ENCODE measurements around the gene DNAJC9.

DNAJC9 gene

GRCh38 chr10:73239908-73240307 lies 7.1 kb downstream of the DNAJC9 start:
- in situ Hi-C loops (cut with MboI; ENCODE audit: low sequenced_read_pairs): no loop called here

DNA sequence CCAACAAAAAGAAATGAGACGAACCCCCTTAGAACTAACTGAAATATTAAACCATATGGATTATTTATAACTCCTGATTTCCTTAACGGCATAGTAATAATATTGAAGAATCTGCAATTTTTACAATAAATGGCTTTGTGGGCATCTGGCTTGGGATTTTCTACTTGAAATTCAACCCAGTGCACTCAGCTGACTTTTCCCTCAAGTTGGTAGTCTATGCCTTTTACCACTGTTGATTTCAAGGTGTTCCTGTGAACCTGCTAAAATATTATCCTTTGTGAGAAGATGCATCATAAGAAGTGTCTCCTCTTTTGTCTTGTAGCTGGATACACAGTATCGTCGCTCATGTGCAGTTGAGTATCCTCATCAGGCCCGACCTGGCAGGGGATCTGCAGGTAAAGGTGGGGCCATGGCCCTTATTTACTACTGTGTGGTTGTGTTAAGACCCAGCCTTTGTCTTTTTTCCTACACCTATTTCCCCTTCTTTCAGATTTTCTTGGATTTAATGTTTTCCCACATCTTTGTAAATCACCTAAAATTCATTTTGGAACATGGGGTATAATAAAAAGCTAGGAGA lies 8.0 kb downstream of the DNAJC9 start:
- in situ Hi-C loops (cut with MboI; ENCODE audit: low sequenced_read_pairs): no loop called here

DNA sequence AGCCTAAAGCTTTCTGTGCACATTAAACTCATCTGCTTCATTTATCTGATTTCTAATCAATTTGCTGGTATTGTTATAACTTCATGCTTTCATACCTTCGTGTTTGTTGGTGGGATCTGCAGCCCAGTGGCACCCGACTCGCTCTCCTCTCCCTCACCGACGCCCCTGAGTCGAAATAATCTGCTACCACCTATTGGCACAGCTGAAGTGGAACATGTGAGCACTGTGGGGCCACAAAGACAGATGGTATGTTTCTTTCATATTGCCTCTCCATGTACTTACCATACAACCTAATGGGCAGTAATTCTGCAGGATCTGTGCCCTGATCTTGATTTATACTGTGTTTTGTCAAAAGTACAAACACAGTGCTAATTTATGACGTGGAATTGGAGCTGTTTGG lies 12.4 kb downstream of the DNAJC9 start:
- in situ Hi-C loops (cut with MboI; ENCODE audit: low sequenced_read_pairs): no loop called here

- in situ Hi-C loops (cut with MboI; ENCODE audit: low sequenced_read_pairs): no loop called here
Measured at GRCh38 chr10:73233883-73234282, 13.2 kb downstream of the DNAJC9 start.

DNA sequence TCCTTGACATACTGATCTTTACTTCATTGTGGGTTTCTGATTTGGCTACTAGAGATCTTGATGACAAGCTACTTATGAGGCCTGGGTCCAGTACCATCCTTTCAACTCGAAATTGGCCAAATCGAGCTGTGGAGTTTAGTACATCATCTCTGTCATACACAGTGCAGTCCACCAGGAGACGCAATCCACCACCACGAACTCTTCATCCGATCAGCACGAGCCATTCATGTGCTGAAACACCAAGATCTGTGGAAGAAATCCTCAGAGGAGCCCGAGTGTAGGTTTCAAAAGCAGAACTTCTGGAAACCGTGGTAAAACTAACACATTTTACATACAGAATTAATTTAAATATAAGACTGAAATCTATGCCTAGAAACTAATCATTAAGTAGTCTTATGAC lies 14.2 kb downstream of the DNAJC9 start:
- in situ Hi-C loops (cut with MboI; ENCODE audit: low sequenced_read_pairs): no loop called here

- in situ Hi-C loops (cut with MboI; ENCODE audit: low sequenced_read_pairs): no loop called here
Measured at GRCh38 chr10:73229567-73229966, 17.5 kb downstream of the DNAJC9 start.

DNA sequence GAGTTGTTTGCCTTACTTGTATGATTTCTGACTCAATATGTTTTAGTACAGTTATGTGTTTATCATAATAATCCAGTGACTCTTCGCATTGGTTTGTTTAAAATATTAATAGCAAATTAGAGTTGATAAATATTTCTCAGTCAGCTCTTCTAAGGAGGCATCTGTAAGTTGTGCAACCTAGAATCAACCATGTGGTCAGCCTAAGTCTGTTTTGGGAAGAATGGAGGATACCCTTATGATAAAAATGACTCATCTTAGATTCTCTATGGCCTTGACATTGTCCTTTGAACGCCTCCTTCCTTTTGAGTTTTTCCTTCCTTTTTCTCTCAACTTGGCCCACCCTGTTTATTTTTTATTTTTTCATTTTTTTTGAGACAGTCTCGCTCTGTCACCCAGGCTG lies 18.8 kb downstream of the DNAJC9 start:
- in situ Hi-C loops (cut with MboI; ENCODE audit: low sequenced_read_pairs): no loop called here

DNA sequence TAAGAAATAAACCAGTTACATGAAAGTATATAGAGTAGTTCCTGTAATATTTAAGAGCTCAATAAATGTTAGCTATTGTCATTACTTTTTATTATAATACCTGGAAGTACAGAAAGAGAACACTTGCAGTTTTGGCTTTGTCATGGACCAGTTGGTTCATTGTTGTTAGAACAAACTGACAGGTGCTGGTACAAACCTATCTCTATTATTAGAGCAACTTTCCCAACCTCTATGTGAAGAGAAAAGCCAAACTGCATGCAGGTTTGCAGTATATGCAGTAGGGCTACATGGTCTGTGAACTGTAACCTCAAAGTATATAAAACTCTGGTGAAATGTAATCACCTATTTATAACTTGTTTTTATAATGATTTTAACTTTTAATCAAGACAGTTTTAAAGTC lies 20.4 kb downstream of the DNAJC9 start:
- in situ Hi-C loops (cut with MboI; ENCODE audit: low sequenced_read_pairs): no loop called here

GRCh38 chr10:73225518-73225917 lies 21.5 kb downstream of the DNAJC9 start:
- in situ Hi-C loops (cut with MboI; ENCODE audit: low sequenced_read_pairs): no loop called here

GRCh38 chr10:73220989-73221388 lies 26.1 kb downstream of the DNAJC9 start:
- in situ Hi-C loops (cut with MboI; ENCODE audit: low sequenced_read_pairs): no loop called here

DNA sequence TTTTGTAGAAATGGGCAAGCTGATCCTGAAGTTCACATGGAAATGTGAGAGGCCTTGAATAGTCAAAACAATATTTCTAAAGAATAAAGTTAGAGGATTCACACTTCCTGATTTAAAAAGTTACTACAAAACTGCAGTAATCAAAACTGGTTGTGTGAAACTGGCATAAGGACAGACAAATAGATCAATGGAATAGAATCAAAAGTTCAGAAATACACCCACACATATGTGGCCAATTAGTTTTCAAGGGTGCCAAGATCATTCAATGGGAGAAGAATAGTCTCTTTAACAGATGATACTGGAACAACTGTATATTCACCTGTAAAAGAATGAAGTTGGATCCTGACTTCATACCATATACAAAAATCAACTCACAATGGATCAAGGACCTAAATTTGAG lies 27.7 kb downstream of the DNAJC9 start:
- in situ Hi-C loops (cut with MboI; ENCODE audit: low sequenced_read_pairs): no loop called here

DNA sequence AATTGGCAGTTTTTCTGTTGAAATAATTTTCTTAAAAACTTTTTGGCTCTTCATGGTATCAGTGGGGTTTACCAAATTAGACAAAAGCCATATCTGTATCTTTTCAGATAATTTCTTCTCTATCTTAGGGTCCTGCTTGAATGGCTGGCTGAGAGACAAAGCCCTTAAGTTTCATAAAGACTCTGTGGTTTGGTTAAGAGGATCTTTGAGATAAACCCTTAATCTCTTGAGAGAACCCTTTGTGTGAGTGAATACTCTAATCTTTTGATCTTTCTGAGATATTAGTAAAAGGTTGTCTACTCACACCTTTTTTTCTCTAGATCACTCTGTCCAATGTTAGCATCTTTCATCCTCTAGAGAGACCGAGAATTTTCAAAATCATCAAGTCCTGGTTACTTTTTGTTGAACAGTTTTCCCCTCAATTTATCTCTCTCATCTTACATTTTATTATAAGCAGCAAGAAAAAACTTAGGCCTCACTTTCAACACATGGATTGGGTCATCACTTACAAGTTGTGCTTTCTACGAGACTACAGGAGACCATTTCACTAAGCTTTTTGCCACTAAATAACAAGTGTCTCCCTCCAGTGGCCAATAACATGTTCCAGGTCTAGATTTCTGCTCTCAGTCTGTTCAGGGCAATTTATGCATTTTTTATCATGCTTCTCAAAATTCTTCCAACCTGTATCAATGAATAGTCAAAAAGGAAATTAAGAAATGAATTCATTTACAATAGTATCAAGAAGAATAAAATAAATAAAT lies 28.4 kb downstream of the DNAJC9 start:
- in situ Hi-C loops (cut with MboI; ENCODE audit: low sequenced_read_pairs): no loop called here

- in situ Hi-C loops (cut with MboI; ENCODE audit: low sequenced_read_pairs): no loop called here
Measured at GRCh38 chr10:73217628-73218027, 29.4 kb downstream of the DNAJC9 start.

GRCh38 chr10:73215749-73216148 lies 31.3 kb downstream of the DNAJC9 start:
- in situ Hi-C loops (cut with MboI; ENCODE audit: low sequenced_read_pairs): no loop called here

GRCh38 chr10:73211106-73211811 lies 35.8 kb downstream of the DNAJC9 start:
- in situ Hi-C loops (cut with MboI; ENCODE audit: low sequenced_read_pairs): no loop called here

- in situ Hi-C loops (cut with MboI; ENCODE audit: low sequenced_read_pairs): no loop called here
Measured at GRCh38 chr10:73210395-73211105, 36.5 kb downstream of the DNAJC9 start.

- in situ Hi-C loops (cut with MboI; ENCODE audit: low sequenced_read_pairs): no loop called here
Measured at GRCh38 chr10:73209705-73210104, 37.4 kb downstream of the DNAJC9 start.

GRCh38 chr10:73207883-73208282 lies 39.2 kb downstream of the DNAJC9 start:
- in situ Hi-C loops (cut with MboI; ENCODE audit: low sequenced_read_pairs): no loop called here

DNA sequence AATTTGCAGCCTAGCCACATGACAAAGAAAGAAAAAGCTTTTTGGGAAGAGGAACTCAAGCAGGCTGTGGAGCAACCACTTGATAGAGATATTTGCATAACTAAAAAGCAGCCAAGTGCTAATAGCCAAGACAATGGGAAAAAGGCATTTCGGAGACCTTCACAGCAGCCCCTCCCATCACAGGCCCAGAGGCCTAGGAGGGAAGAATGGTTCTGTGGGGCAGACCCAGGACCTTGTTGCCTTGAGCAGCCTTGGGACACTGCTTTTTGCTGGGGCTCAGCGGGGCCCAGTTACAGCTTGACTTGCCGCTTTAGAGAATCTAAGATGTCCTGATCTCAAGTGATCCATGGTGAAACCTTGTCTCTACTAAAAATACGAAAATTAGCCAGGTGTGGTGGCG lies 40.7 kb downstream of the DNAJC9 start:
- in situ Hi-C loops (cut with MboI; ENCODE audit: low sequenced_read_pairs): no loop called here

- in situ Hi-C loops (cut with MboI; ENCODE audit: low sequenced_read_pairs): no loop called here
Measured at GRCh38 chr10:73205890-73206289, 41.2 kb downstream of the DNAJC9 start.

GRCh38 chr10:73205081-73205480 lies 42.0 kb downstream of the DNAJC9 start:
- in situ Hi-C loops (cut with MboI; ENCODE audit: low sequenced_read_pairs): no loop called here

All from hTERT RPE-1 (cell line).